ENCODE results near the gene CRABP2.

Gene CRABP2

GRCh38 chr1:156670791-156671190, 34.6 kb downstream of the CRABP2 start:
- no peak for DNase-seq

- DNase-seq: no peak
These were observed 35.0 kb downstream of the CRABP2 start for GRCh38 chr1:156670359-156670758.

- DNase-seq: no peak
These were observed 35.6 kb downstream of the CRABP2 start for GRCh38 chr1:156669794-156670193.

GRCh38 chr1:156668801-156669637, 36.4 kb downstream of the CRABP2 start:
- no peak for DNase-seq

GRCh38 chr1:156667968-156668709, 37.2 kb downstream of the CRABP2 start:
- DNase-seq: no peak

GRCh38 chr1:156667610-156667967, 37.8 kb downstream of the CRABP2 start:
- peak in 1 of 51 donors; percentile 35 for DNase-seq

GRCh38 chr1:156666862-156667609, 38.3 kb downstream of the CRABP2 start:
- DNase-seq: no peak

GRCh38 chr1:156665539-156665938, 39.8 kb downstream of the CRABP2 start:
- DNase-seq: no peak

GRCh38 chr1:156664767-156665411, 40.5 kb downstream of the CRABP2 start:
- peak in 21 of 51 donors; percentile 17 to 57 (median 32) for DNase-seq

GRCh38 chr1:156664046-156664766, 41.2 kb downstream of the CRABP2 start:
- DNase-seq: peak in 7 of 51 donors; percentile 12 to 48 (median 30)

GRCh38 chr1:156663178-156663577, 42.2 kb downstream of the CRABP2 start:
- DNase-seq: peak in 16 of 51 donors; percentile 16 to 65 (median 24)

- no peak for DNase-seq
These were observed 42.7 kb downstream of the CRABP2 start for GRCh38 chr1:156662800-156663055.

- DNase-seq: peak in 41 of 51 donors; percentile 28 to 85 (median 60)
These were observed 43.2 kb downstream of the CRABP2 start for GRCh38 chr1:156662005-156662799.

- DNase-seq: no peak
These were observed 44.7 kb downstream of the CRABP2 start for GRCh38 chr1:156660752-156661112.

- peak in 50 of 51 donors; percentile 59 to 98 (median 87) for DNase-seq
These were observed 45.2 kb downstream of the CRABP2 start for GRCh38 chr1:156659988-156660751.

GRCh38 chr1:156659661-156659987, 45.8 kb downstream of the CRABP2 start:
- no peak for DNase-seq

GRCh38 chr1:156658945-156659574, 46.3 kb downstream of the CRABP2 start:
- DNase-seq: no peak

- DNase-seq: no peak
These were observed 46.9 kb downstream of the CRABP2 start for GRCh38 chr1:156658496-156658895.

- no peak for DNase-seq
These were observed 47.6 kb downstream of the CRABP2 start for GRCh38 chr1:156657741-156658319.
